Measurements from ENCODE around the gene HIC2.
"Not testable (repeated sequence)": the region's sequence is repeated elsewhere in the genome, so short reads cannot be mapped to it uniquely, and the experiment has no call there.

HIC2 gene

GRCh38 chr22:21417227-21417746 lies at the start of gene HIC2:
TSS of gene HIC2 (plus strand) at chr22:21417371. CDS start at chr22:21442832, 25,461 bp downstream.
- DNase-seq (ENCODE audit: low read depth) = not testable (repeated sequence)

GRCh38 chr22:21368603-21369310 lies 48.4 kb upstream of the HIC2 start:
- DNase-seq (ENCODE audit: low read depth) = not testable (repeated sequence)

GRCh38 chr22:21375880-21376279 lies 41.3 kb upstream of the HIC2 start:
- DNase-seq (ENCODE audit: low read depth) = not testable (repeated sequence)

GRCh38 chr22:21383701-21384467 lies 33.3 kb upstream of the HIC2 start, which contains the start of gene RIMBP3B:
TSS of gene RIMBP3B (plus strand) at chr22:21383751. CDS start at chr22:21383859, 108 bp downstream.
- not testable (repeated sequence) for DNase-seq (ENCODE audit: low read depth)

GRCh38 chr22:21384468-21385357 lies 32.5 kb upstream of the HIC2 start:
- DNase-seq (ENCODE audit: low read depth) = not testable (repeated sequence)

GRCh38 chr22:21389480-21389879 lies 27.7 kb upstream of the HIC2 start:
- DNase-seq (ENCODE audit: low read depth) = not testable (repeated sequence)

GRCh38 chr22:21390013-21390412 lies 27.2 kb upstream of the HIC2 start:
- not testable (repeated sequence) for DNase-seq (ENCODE audit: low read depth)

- DNase-seq (ENCODE audit: low read depth) = not testable (repeated sequence)
Measured at GRCh38 chr22:21394613-21395012, 22.6 kb upstream of the HIC2 start.

GRCh38 chr22:21401197-21401969 lies 15.8 kb upstream of the HIC2 start:
- not testable (repeated sequence) for DNase-seq (ENCODE audit: low read depth)

- DNase-seq (ENCODE audit: low read depth) = not testable (repeated sequence)
Measured at GRCh38 chr22:21402763-21403314, 14.3 kb upstream of the HIC2 start.

GRCh38 chr22:21407139-21407538 lies 10.0 kb upstream of the HIC2 start:
- not testable (repeated sequence) for DNase-seq (ENCODE audit: low read depth)

- not testable (repeated sequence) for DNase-seq (ENCODE audit: low read depth)
Measured at GRCh38 chr22:21407792-21408191, 9.4 kb upstream of the HIC2 start.

GRCh38 chr22:21416375-21416774 lies 796 bp upstream of the HIC2 start:
- DNase-seq (ENCODE audit: low read depth) = not testable (repeated sequence)

- DNase-seq (ENCODE audit: low read depth) = not testable (repeated sequence)
Measured at GRCh38 chr22:21417853-21418252, 682 bp downstream of the HIC2 start.

- DNase-seq (ENCODE audit: low read depth) = not testable (repeated sequence)
Measured at GRCh38 chr22:21418974-21419638, 1.9 kb downstream of the HIC2 start.

- not testable (repeated sequence) for DNase-seq (ENCODE audit: low read depth)
Measured at GRCh38 chr22:21420180-21420763, 3.1 kb downstream of the HIC2 start.

- not testable (repeated sequence) for DNase-seq (ENCODE audit: low read depth)
Measured at GRCh38 chr22:21424084-21424709, 7.0 kb downstream of the HIC2 start.

- not testable (repeated sequence) for DNase-seq (ENCODE audit: low read depth)
Measured at GRCh38 chr22:21434378-21435233, 17.4 kb downstream of the HIC2 start.
